GM23338 (cell line): ENCODE results near the gene FOXL1.
A peak's percentile ranks its signal among the peaks of the same experiment; 100 is the strongest.

Experiments
- CREB1 ChIP-seq: fragments of 250-450 bp; sonication (Bioruptor Pico); IDR thresholded peaks from 2 replicates; pipeline ENCODE4 v1.5.0; 2020; ENCODE audit warnings: low read depth, mild to moderate bottlenecking, moderate library complexity
- CTCF ChIP-seq, 2 experiments: fragments of 200-600 bp in 1 of 2; sonication (generic) in 1 of 2; conservative IDR thresholded peaks; 2 replicates each; pipeline versions ENCODE4 v1.5.1 to v1.6.1; 2016 to 2017; ENCODE audit warnings: antibody characterized with exemption in 2 of 2, low read depth in 2 of 2, mild to moderate bottlenecking in 2 of 2, moderate library complexity in 1 of 2
- EZH2 ChIP-seq: fragments of 200-600 bp; sonication (generic); IDR thresholded peaks from one replicate; pipeline ENCODE4 v1.8.0; 2017; ENCODE audit warnings: antibody characterized with exemption, mild to moderate bottlenecking, low read depth; ENCODE audit not compliant: unreplicated experiment
- EZH2phosphoT487 ChIP-seq: fragments of 200-600 bp; sonication (generic); IDR thresholded peaks from one replicate; pipeline ENCODE4 v1.8.1; 2018; ENCODE audit warnings: antibody characterized with exemption; ENCODE audit not compliant: unreplicated experiment
- POLR2AphosphoS5 ChIP-seq: IDR thresholded peaks from 2 replicates; pipeline ENCODE4 v1.6.1; 2016; ENCODE audit warnings: antibody characterized with exemption, low read depth
- REST ChIP-seq: IDR thresholded peaks from one replicate; pipeline ENCODE4 v1.6.1; 2018; ENCODE audit warnings: antibody characterized with exemption; ENCODE audit not compliant: unreplicated experiment
- STAT1 ChIP-seq: IDR thresholded peaks from one replicate; pipeline ENCODE4 v1.6.1; 2016; ENCODE audit warnings: antibody characterized with exemption; ENCODE audit not compliant: unreplicated experiment
- ZNF331 ChIP-seq: fragments of 250-450 bp; sonication (Bioruptor Pico); IDR thresholded peaks from 2 replicates; pipeline ENCODE4 v1.5.0; 2020; ENCODE audit warnings: low read depth, mild to moderate bottlenecking, moderate library complexity

- no peak for TF ChIP-seq CTCF (conservative IDR thresholded peaks at IDR 0.05; ENCODE audit: low read depth in 2 of 2)
- no peak for TF ChIP-seq REST
- no peak for TF ChIP-seq EZH2
- TF ChIP-seq EZH2phosphoT487: no peak
- no peak for TF ChIP-seq ZNF331
- no peak for TF ChIP-seq STAT1
- peak; percentile 82 for TF ChIP-seq POLR2AphosphoS5
- TF ChIP-seq CREB1 (CRISPR knock-in tag): peak; percentile 100
Measured at GRCh38 chr16:86554917-86555703, 23.2 kb upstream of the FOXL1 start, which contains the start of gene MTHFSD.
